Activated CD4-positive, alpha-beta T cell treated with anti-CD3 and anti-CD28 coated beads, Interleukin-2, amount 10 ng/mL, durations not matched to agents 7 days and 5 days (primary cell): ENCODE results near the gene DHX38. TPM values are rescaled to one million over a fixed set of nuclear protein-coding genes. Genes with fewer than 3 reads are reported as not detected.

Experiments
- CTCF ChIA-PET: fragments of 350-600 bp; sonication (Branson Sonifier 250); formaldehyde crosslinking; loops from one replicate; lab custom pipeline; 2021; ENCODE audit warnings: antibody characterized with exemption; lab: Charles Lee
- POLR2A ChIA-PET: fragments of 350-600 bp; sonication (Branson Sonifier 250); formaldehyde crosslinking; loops from one replicate; lab custom pipeline; 2021; ENCODE audit warnings: antibody characterized with exemption; lab: Charles Lee
- DNase-seq: peaks from one replicate; pipeline ENCODE4 v3.0.0-alpha.2; 2020
- H3K27ac Mint-ChIP-seq: one replicate; pipeline ENCODE4 v1.8.0; 2021; ENCODE audit warnings: mild to moderate bottlenecking, moderate library complexity, mixed read lengths
- H3K27me3 Mint-ChIP-seq: one replicate; pipeline ENCODE4 v1.8.0; 2021; ENCODE audit warnings: mixed read lengths
- H3K36me3 Mint-ChIP-seq: one replicate; pipeline ENCODE4 v1.8.0; 2021; ENCODE audit warnings: low read depth, mixed read lengths
- H3K4me1 Mint-ChIP-seq: one replicate; pipeline ENCODE4 v1.8.0; 2021; ENCODE audit warnings: mixed read lengths
- H3K4me3 Mint-ChIP-seq: one replicate; pipeline ENCODE4 v1.8.0; 2021; ENCODE audit warnings: mild to moderate bottlenecking, moderate library complexity, mixed read lengths
- H3K9me3 Mint-ChIP-seq: one replicate; pipeline ENCODE4 v1.8.0; 2021; ENCODE audit warnings: mixed read lengths
- total RNA-seq, 2 experiments: library from RNA; stranded (reverse); gene quantifications; one replicate each; pipeline ENCODE4 v1.2.3, GENCODE V29; 2021

The DHX38 gene
- total RNA-seq, 2 experiments from 2014 or later: 67.5 to 82.3 TPM

GRCh38 chr16:72112452-72112792 lies 18.8 kb downstream of the DHX38 start:
- peaks cover 44% of the 10 kb centered on the region for H3K36me3 Mint-ChIP-seq
- CTCF ChIA-PET: no interaction called here

GRCh38 chr16:72112906-72113615 lies 19.4 kb downstream of the DHX38 start:
- Mint-ChIP-seq H3K4me1 (peaks cover 4% of the 10 kb centered on the region), H3K27me3 (no peaks in the 10 kb centered on the region), H3K9me3 (no peaks in the 10 kb centered on the region), H3K36me3 (peaks cover 38% of the 10 kb centered on the region), H3K4me3 (no peak overlapping the region), H3K27ac (no peak overlapping the region)
- ChIA-PET CTCF (no interaction called here), POLR2A (no interaction called here)
- DNase-seq: no peak

More at GRCh38 chr16:72112452-72112792, 18.8 kb downstream of the DHX38 start:
- Mint-ChIP-seq H3K4me3 (no peak overlapping the region), H3K4me1 (no peaks in the 10 kb centered on the region), H3K9me3 (no peaks in the 10 kb centered on the region), H3K27ac (no peak overlapping the region), H3K27me3 (no peaks in the 10 kb centered on the region)
- DNase-seq: no peak
- POLR2A ChIA-PET: no interaction called here

GRCh38 chr16:72113616-72113945 lies 19.9 kb downstream of the DHX38 start:
- H3K27ac Mint-ChIP-seq: no peak overlapping the region
- H3K36me3 Mint-ChIP-seq: peaks cover 36% of the 10 kb centered on the region
- ChIA-PET POLR2A (no interaction called here), CTCF (no interaction called here)
- H3K4me3 Mint-ChIP-seq: no peak overlapping the region
- no peaks in the 10 kb centered on the region for H3K9me3 Mint-ChIP-seq
- no peaks in the 10 kb centered on the region for H3K27me3 Mint-ChIP-seq
- peaks cover 7% of the 10 kb centered on the region for H3K4me1 Mint-ChIP-seq
- no peak for DNase-seq

- Mint-ChIP-seq H3K27ac (no peak overlapping the region), H3K36me3 (no peaks in the 10 kb centered on the region)
- CTCF ChIA-PET: interaction anchor here (1.0 kb wide), 1 partner anchor 67 kb away, joined by 3 read pairs; no protein-coding TSS in a partner anchor
Observed at GRCh38 chr16:72120026-72120425, 26.4 kb downstream of the DHX38 start.

GRCh38 chr16:72122308-72122707 lies 28.7 kb downstream of the DHX38 start:
- Mint-ChIP-seq H3K9me3 (no peaks in the 10 kb centered on the region), H3K4me1 (peaks cover 13% of the 10 kb centered on the region), H3K27ac (no peak overlapping the region), H3K4me3 (no peak overlapping the region), H3K36me3 (no peaks in the 10 kb centered on the region), H3K27me3 (no peaks in the 10 kb centered on the region)
- DNase-seq: no peak
- ChIA-PET POLR2A (no interaction called here), CTCF (interaction anchor here (0.9 to 1.0 kb wide), 2 partner anchors 10 to 49 kb away, joined by 3 read pairs; partner anchors contain the start of gene PMFBP1)

More at GRCh38 chr16:72120026-72120425, 26.4 kb downstream of the DHX38 start:
- POLR2A ChIA-PET: no interaction called here
- Mint-ChIP-seq H3K4me1 (peaks cover 11% of the 10 kb centered on the region), H3K27me3 (no peaks in the 10 kb centered on the region), H3K4me3 (no peak overlapping the region), H3K9me3 (no peaks in the 10 kb centered on the region)
- DNase-seq: no peak

- DNase-seq: no peak
- ChIA-PET CTCF (interaction anchor here (0.9 to 1.0 kb wide), 2 partner anchors 9 to 49 kb away, joined by 3 read pairs; partner anchors contain the start of gene PMFBP1), POLR2A (no interaction called here)
- Mint-ChIP-seq H3K4me1 (peaks cover 10% of the 10 kb centered on the region), H3K27ac (no peak overlapping the region), H3K36me3 (no peaks in the 10 kb centered on the region), H3K27me3 (no peaks in the 10 kb centered on the region), H3K4me3 (no peak overlapping the region), H3K9me3 (no peaks in the 10 kb centered on the region)
Observed at GRCh38 chr16:72122916-72123315, 29.3 kb downstream of the DHX38 start.

- H3K9me3 Mint-ChIP-seq: no peaks in the 10 kb centered on the region
- no peak for DNase-seq
- no peak overlapping the region for H3K27ac Mint-ChIP-seq
- no peaks in the 10 kb centered on the region for H3K36me3 Mint-ChIP-seq
- no peaks in the 10 kb centered on the region for H3K27me3 Mint-ChIP-seq
- ChIA-PET POLR2A (no interaction called here), CTCF (interaction anchor here (1.0 kb wide), 1 partner anchor 48 kb away, joined by 3 read pairs; the partner anchor contains the start of gene PMFBP1)
- peaks cover 6% of the 10 kb centered on the region for H3K4me1 Mint-ChIP-seq
- no peak overlapping the region for H3K4me3 Mint-ChIP-seq
Observed at GRCh38 chr16:72123426-72123825, 29.8 kb downstream of the DHX38 start.

- POLR2A ChIA-PET: no interaction called here
- Mint-ChIP-seq H3K4me3 (no peak overlapping the region), H3K27me3 (no peaks in the 10 kb centered on the region), H3K36me3 (no peaks in the 10 kb centered on the region), H3K4me1 (peaks cover 3% of the 10 kb centered on the region), H3K9me3 (no peaks in the 10 kb centered on the region), H3K27ac (no peak overlapping the region)
- no peak for DNase-seq
- CTCF ChIA-PET: interaction anchor here (1.2 to 1.3 kb wide), 2 partner anchors 10 to 29 kb away, joined by 3 to 4 read pairs; no protein-coding TSS in a partner anchor
Observed at GRCh38 chr16:72124148-72124547, 30.5 kb downstream of the DHX38 start.

- ChIA-PET POLR2A (no interaction called here), CTCF (interaction anchor here (1.0 to 1.3 kb wide), 3 partner anchors 9 to 112 kb away, joined by 3 to 4 read pairs (median 4); no protein-coding TSS in a partner anchor)
- Mint-ChIP-seq H3K4me1 (peaks cover 3% of the 10 kb centered on the region), H3K27ac (no peak overlapping the region), H3K36me3 (no peaks in the 10 kb centered on the region), H3K27me3 (no peaks in the 10 kb centered on the region), H3K9me3 (no peaks in the 10 kb centered on the region), H3K4me3 (no peak overlapping the region)
- DNase-seq: peak; percentile 65
Observed at GRCh38 chr16:72124761-72125634, 31.4 kb downstream of the DHX38 start.

- ChIA-PET CTCF (interaction anchor here (1.0 to 1.3 kb wide), 2 partner anchors 31 to 112 kb away, joined by 4 read pairs; no protein-coding TSS in a partner anchor), POLR2A (no interaction called here)
- H3K27ac Mint-ChIP-seq: no peak overlapping the region
- no peak for DNase-seq
- no peaks in the 10 kb centered on the region for H3K9me3 Mint-ChIP-seq
- no peak overlapping the region for H3K4me3 Mint-ChIP-seq
- no peaks in the 10 kb centered on the region for H3K27me3 Mint-ChIP-seq
- no peaks in the 10 kb centered on the region for H3K36me3 Mint-ChIP-seq
- H3K4me1 Mint-ChIP-seq: peaks cover 3% of the 10 kb centered on the region
Observed at GRCh38 chr16:72125635-72126428, 32.2 kb downstream of the DHX38 start.

- DNase-seq: no peak
- ChIA-PET CTCF (no interaction called here), POLR2A (no interaction called here)
- no peak overlapping the region for H3K27ac Mint-ChIP-seq
- no peak overlapping the region for H3K4me3 Mint-ChIP-seq
- no peaks in the 10 kb centered on the region for H3K9me3 Mint-ChIP-seq
- H3K27me3 Mint-ChIP-seq: no peaks in the 10 kb centered on the region
- H3K36me3 Mint-ChIP-seq: no peaks in the 10 kb centered on the region
- H3K4me1 Mint-ChIP-seq: peaks cover 3% of the 10 kb centered on the region
Observed at GRCh38 chr16:72126429-72126765, 32.8 kb downstream of the DHX38 start.

GRCh38 chr16:72128701-72129100 lies 35.1 kb downstream of the DHX38 start:
- H3K9me3 Mint-ChIP-seq: no peaks in the 10 kb centered on the region
- H3K36me3 Mint-ChIP-seq: no peaks in the 10 kb centered on the region
- H3K4me3 Mint-ChIP-seq: no peak overlapping the region
- no peak for DNase-seq
- ChIA-PET POLR2A (no interaction called here), CTCF (interaction anchor here (0.9 kb wide), 1 partner anchor 260 kb away, joined by 3 read pairs; no protein-coding TSS in a partner anchor)
- H3K4me1 Mint-ChIP-seq: peaks cover 3% of the 10 kb centered on the region
- no peaks in the 10 kb centered on the region for H3K27me3 Mint-ChIP-seq
- H3K27ac Mint-ChIP-seq: no peak overlapping the region
